Fibroblast of lung (primary cell): ENCODE results near the gene C12orf76. TPM values are rescaled to one million over a fixed set of nuclear protein-coding genes. Genes with fewer than 3 reads are reported as not detected.

ENCODE experiments used
- DNase-seq, 2 donors: peaks; one replicate each; pipeline versions ENCODE4 v3.0.0 to v3.0.0-alpha.2; 2010; ENCODE audit warnings: low read depth in 2 of 2
- H2AFZ ChIP-seq: 2 replicates; pipeline ENCODE4 v1.5.1; 2012; ENCODE audit warnings: low read length, control low read depth, inconsistent platforms
- H3K27ac ChIP-seq: 2 replicates; pipeline ENCODE4 v1.5.1; 2011; ENCODE audit warnings: low read length, control low read depth; ENCODE audit not compliant: insufficient read depth
- H3K27me3 ChIP-seq: 2 replicates; pipeline ENCODE4 v1.5.1; 2011; ENCODE audit warnings: mild to moderate bottlenecking, low read length; ENCODE audit not compliant: control insufficient read depth, insufficient read depth
- H3K36me3 ChIP-seq: 2 replicates; pipeline ENCODE4 v1.5.1; 2011; ENCODE audit warnings: low read length; ENCODE audit not compliant: control insufficient read depth, insufficient read depth
- H3K4me1 ChIP-seq: 2 replicates; pipeline ENCODE4 v1.5.1; 2011; ENCODE audit warnings: low read length; ENCODE audit not compliant: control insufficient read depth, insufficient read depth; ENCODE audit errors: extremely low read depth
- H3K4me2 ChIP-seq: 2 replicates; pipeline ENCODE4 v1.5.1; 2011; ENCODE audit warnings: low read length, control low read depth; ENCODE audit not compliant: insufficient read depth; ENCODE audit errors: extremely low read depth
- H3K4me3 ChIP-seq, 4 experiments: fragments of 200-600 bp in 1 of 4; sonication (generic) in 1 of 4; replicated peaks in 1 of 4; 2 replicates each; pipeline ENCODE4 v1.5.1; 2011 to 2016; ENCODE audit warnings: low read length in 4 of 4, low read depth in 3 of 4, mild to moderate bottlenecking in 3 of 4, control low read depth in 2 of 4, inconsistent platforms in 1 of 4, mixed read lengths in 1 of 4; ENCODE audit not compliant: insufficient read depth in 1 of 4; ENCODE audit errors: control extremely low read depth in 1 of 4
- H3K79me2 ChIP-seq: 2 replicates; pipeline ENCODE4 v1.5.1; 2012; ENCODE audit warnings: mild to moderate bottlenecking, low read length, inconsistent platforms; ENCODE audit not compliant: control insufficient read depth, insufficient read depth
- H3K9ac ChIP-seq: 2 replicates; pipeline ENCODE4 v1.5.1; 2011; ENCODE audit warnings: mild to moderate bottlenecking, low read length, control low read depth; ENCODE audit not compliant: insufficient read depth
- H3K9me3 ChIP-seq: 2 replicates; pipeline ENCODE4 v1.5.1; 2012; ENCODE audit warnings: low read depth, low read length; ENCODE audit not compliant: control insufficient read depth, insufficient read depth
- H4K20me1 ChIP-seq: 2 replicates; pipeline ENCODE4 v1.5.1; 2011; ENCODE audit warnings: low read length; ENCODE audit not compliant: control insufficient read depth, insufficient read depth; ENCODE audit errors: extremely low read depth
- CTCF ChIP-seq, 2 donors: IDR thresholded peaks in 1 of 2; conservative IDR thresholded peaks in 1 of 2; 1 replicate in 1 of 2; 2 replicates in 1 of 2; pipeline ENCODE4 v1.5.1; 2011 to 2012; ENCODE audit warnings: low read length in 2 of 2, control low read depth in 1 of 2, inconsistent platforms in 1 of 2, low read depth in 1 of 2, mild to moderate bottlenecking in 1 of 2
- EZH2 ChIP-seq: IDR thresholded peaks from 2 replicates; pipeline ENCODE4 v1.5.1; 2012; ENCODE audit warnings: low read length, control low read depth, mild to moderate bottlenecking; ENCODE audit errors: missing control alignments
- polyA plus RNA-seq, 2 donors: library from polyadenylated mRNA; depleted of rRNA in 1 of 2; stranded (reverse) in 1 of 2; unstranded in 1 of 2; fragments of >200 nt; gene quantifications; 2 replicates each; pipeline ENCODE4 v1.2.1, GENCODE V29; 2011 to 2012; ENCODE audit warnings: missing spikeins in 1 of 2
- total RNA-seq: library from RNA; depleted of rRNA; stranded (reverse); fragments of >200 nt; gene quantifications from 2 replicates; pipeline ENCODE4 v1.2.1, GENCODE V29; 2014

Gene C12orf76
- total and polyA plus RNA-seq, 2 donors (not counting 1 experiment from before 2014, with no cell fraction given): 8.5 to 20.8 TPM

DNA sequence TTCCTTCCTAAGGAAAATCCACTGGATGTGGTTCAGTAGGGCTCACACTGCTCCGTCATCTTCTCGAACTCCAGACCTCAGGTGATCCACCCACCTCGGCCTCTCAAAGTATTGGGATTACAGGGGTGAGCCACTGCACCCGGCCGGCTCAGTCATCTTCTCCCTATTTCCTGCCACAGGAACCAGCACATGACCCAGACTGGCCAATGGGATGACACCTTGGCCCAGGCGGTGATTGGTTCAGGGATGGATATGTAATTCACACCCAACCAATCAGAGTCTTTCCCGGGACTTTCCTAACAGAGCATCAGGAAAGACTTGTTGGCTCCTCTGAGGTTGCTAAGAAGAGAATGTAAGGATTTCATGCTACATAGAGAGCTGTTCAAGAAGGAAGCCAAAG is 19.2 kb upstream of the C12orf76 start:
- Histone ChIP-seq H2AFZ (no peak overlapping the region), H3K27ac (no peak overlapping the region), H3K36me3 (no peaks in the 10 kb centered on the region), H3K4me1 (no peaks in the 10 kb centered on the region), H3K9ac (no peak overlapping the region), H3K27me3 (no peaks in the 10 kb centered on the region), H3K4me2 (no peak overlapping the region), H3K79me2 (no peaks in the 10 kb centered on the region), H3K9me3 (no peaks in the 10 kb centered on the region), H3K4me3 (no peak overlapping the region), H4K20me1 (no peaks in the 10 kb centered on the region)
- TF ChIP-seq CTCF (conservative IDR thresholded peaks at IDR 0.05 in 1 of 2, IDR thresholded peaks at IDR 0.05 in 1 of 2; ENCODE audit: low read depth in 1 of 2, low read length in 2 of 2) (no peak), EZH2 (no peak)
- no peak for DNase-seq

- no peak overlapping the region for H3K9ac ChIP-seq
- H2AFZ ChIP-seq: no peak overlapping the region
- no peaks in the 10 kb centered on the region for H4K20me1 ChIP-seq
- TF ChIP-seq CTCF (conservative IDR thresholded peaks at IDR 0.05 in 1 of 2, IDR thresholded peaks at IDR 0.05 in 1 of 2; ENCODE audit: low read depth in 1 of 2, low read length in 2 of 2) (no peak), EZH2 (no peak)
- no peak overlapping the region for H3K27ac ChIP-seq
- H3K9me3 ChIP-seq: no peaks in the 10 kb centered on the region
- no peak for DNase-seq
- H3K4me2 ChIP-seq: no peak overlapping the region
- no peaks in the 10 kb centered on the region for H3K4me1 ChIP-seq
- no peak overlapping the region for H3K4me3 ChIP-seq
- no peaks in the 10 kb centered on the region for H3K27me3 ChIP-seq
- H3K79me2 ChIP-seq: no peaks in the 10 kb centered on the region
- H3K36me3 ChIP-seq: no peaks in the 10 kb centered on the region
Measured at GRCh38 chr12:110065540-110065939, 17.2 kb upstream of the C12orf76 start.

GRCh38 chr12:110062241-110062640 is 13.9 kb upstream of the C12orf76 start:
- Histone ChIP-seq H3K36me3 (no peaks in the 10 kb centered on the region), H3K9ac (no peak overlapping the region), H3K4me2 (no peak overlapping the region), H3K9me3 (no peaks in the 10 kb centered on the region), H2AFZ (no peak overlapping the region), H3K4me1 (peaks cover 6% of the 10 kb centered on the region), H4K20me1 (no peaks in the 10 kb centered on the region), H3K27me3 (no peaks in the 10 kb centered on the region), H3K4me3 (no peak overlapping the region), H3K27ac (no peak overlapping the region), H3K79me2 (no peaks in the 10 kb centered on the region)
- no peak for DNase-seq
- TF ChIP-seq CTCF (conservative IDR thresholded peaks at IDR 0.05 in 1 of 2, IDR thresholded peaks at IDR 0.05 in 1 of 2; ENCODE audit: low read depth in 1 of 2, low read length in 2 of 2) (no peak), EZH2 (no peak)
